DOHH2 (cell line): ENCODE data around the gene FAM228B.

Experiments used
- EZH2phosphoT487 ChIP-seq: fragments of 200-600 bp; sonication (generic); IDR thresholded peaks from 2 replicates; pipeline ENCODE4 v1.6.1; 2017; ENCODE audit warnings: borderline replicate concordance, mild to moderate bottlenecking, antibody characterized with exemption, low read length, moderate library complexity, mixed read lengths
- TF ChIP-seq, protein P1 (sequence below): fragments of 200-600 bp; sonication (generic); IDR thresholded peaks from one replicate; pipeline ENCODE4 v1.5.1; 2014; ENCODE audit warnings: antibody characterized with exemption, mild to moderate bottlenecking, low read depth, low read length; ENCODE audit not compliant: poor library complexity, severe bottlenecking

DNA sequence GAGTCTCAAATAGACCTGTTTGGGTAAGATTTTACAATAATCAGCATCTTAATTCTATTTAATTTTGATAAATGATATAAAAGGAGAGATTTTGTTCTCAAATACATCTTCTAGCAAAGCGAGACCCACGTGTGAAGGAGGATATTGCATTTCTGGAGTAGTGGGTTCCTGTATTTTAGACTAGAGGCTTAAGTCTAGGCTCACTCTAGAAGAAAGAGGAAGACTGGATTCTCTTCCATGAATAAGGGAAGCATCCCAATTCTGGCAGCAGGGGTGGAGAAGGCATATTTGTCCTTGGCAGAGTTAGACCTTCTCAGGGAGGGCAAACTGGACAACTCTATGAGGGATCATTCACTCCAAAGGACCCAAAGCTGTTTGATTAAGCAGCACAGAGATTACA is 40.3 kb downstream of the FAM228B start:
- TF ChIP-seq, protein P1, sequence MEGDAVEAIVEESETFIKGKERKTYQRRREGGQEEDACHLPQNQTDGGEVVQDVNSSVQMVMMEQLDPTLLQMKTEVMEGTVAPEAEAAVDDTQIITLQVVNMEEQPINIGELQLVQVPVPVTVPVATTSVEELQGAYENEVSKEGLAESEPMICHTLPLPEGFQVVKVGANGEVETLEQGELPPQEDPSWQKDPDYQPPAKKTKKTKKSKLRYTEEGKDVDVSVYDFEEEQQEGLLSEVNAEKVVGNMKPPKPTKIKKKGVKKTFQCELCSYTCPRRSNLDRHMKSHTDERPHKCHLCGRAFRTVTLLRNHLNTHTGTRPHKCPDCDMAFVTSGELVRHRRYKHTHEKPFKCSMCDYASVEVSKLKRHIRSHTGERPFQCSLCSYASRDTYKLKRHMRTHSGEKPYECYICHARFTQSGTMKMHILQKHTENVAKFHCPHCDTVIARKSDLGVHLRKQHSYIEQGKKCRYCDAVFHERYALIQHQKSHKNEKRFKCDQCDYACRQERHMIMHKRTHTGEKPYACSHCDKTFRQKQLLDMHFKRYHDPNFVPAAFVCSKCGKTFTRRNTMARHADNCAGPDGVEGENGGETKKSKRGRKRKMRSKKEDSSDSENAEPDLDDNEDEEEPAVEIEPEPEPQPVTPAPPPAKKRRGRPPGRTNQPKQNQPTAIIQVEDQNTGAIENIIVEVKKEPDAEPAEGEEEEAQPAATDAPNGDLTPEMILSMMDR = no peak
- no peak for TF ChIP-seq EZH2phosphoT487
